PC-9 (cell line): ENCODE results near the gene CLDN9. TPM values are rescaled to one million over a fixed set of nuclear protein-coding genes. Genes with fewer than 3 reads are reported as not detected.

Experiments used
- BruUV-seq: library from RNA; stranded (reverse); fragments of 400-500 nt; replicated peaks from 2 replicates; lab custom pipeline; 2021; lab: Mats Ljungman, UMichigan
- CTCF ChIA-PET: fragments of 300-600 bp; sonication (Branson Sonifier 250); formaldehyde crosslinking; loops from one replicate; lab custom pipeline; 2022; ENCODE audit warnings: antibody characterized with exemption; lab: Charles Lee
- POLR2A ChIA-PET: fragments of 300-600 bp; sonication (Branson Sonifier 250); formaldehyde crosslinking; loops from one replicate; lab custom pipeline; 2022; ENCODE audit warnings: antibody characterized with exemption; ENCODE audit not compliant: unreplicated experiment; lab: Charles Lee
- DNase-seq, 2 experiments: peaks; one replicate each; pipeline versions ENCODE4 v3.0.0 to v3.0.0-alpha.2; 2015 to 2022; ENCODE audit warnings: mixed read lengths in 1 of 2
- H2AFZ ChIP-seq: fragments of 200-600 bp; sonication (generic); 2 replicates; pipeline ENCODE4 v1.8.1; 2017; ENCODE audit warnings: antibody characterized with exemption
- H3F3A ChIP-seq: fragments of 200-600 bp; sonication (generic); 2 replicates; pipeline ENCODE4 v1.8.1; 2017; ENCODE audit warnings: antibody characterized with exemption, mild to moderate bottlenecking, low read depth; ENCODE audit not compliant: insufficient read depth
- H3K27ac ChIP-seq: fragments of 200-600 bp; sonication (generic); 2 replicates; pipeline ENCODE4 v1.6.1; 2016; ENCODE audit warnings: mixed run types
- H3K27me3 ChIP-seq: fragments of 200-600 bp; sonication (generic); 2 replicates; pipeline ENCODE4 v1.6.1; 2016; ENCODE audit warnings: low read depth, mixed run types; ENCODE audit not compliant: insufficient read depth
- H3K36me3 ChIP-seq: fragments of 200-600 bp; sonication (generic); 2 replicates; pipeline ENCODE4 v1.6.1; 2016; ENCODE audit warnings: low read depth, mixed run types
- H3K4me1 ChIP-seq: fragments of 200-600 bp; sonication (generic); replicated peaks from 2 replicates; pipeline ENCODE4 v1.6.1; 2016; ENCODE audit warnings: mixed run types; ENCODE audit not compliant: insufficient read depth
- H3K4me2 ChIP-seq: fragments of 200-600 bp; sonication (generic); 2 replicates; pipeline ENCODE4 v1.6.1; 2017; ENCODE audit warnings: mixed run types
- H3K4me3 ChIP-seq: fragments of 200-600 bp; sonication (generic); 2 replicates; pipeline ENCODE4 v1.6.1; 2016; ENCODE audit warnings: mixed run types
- H3K79me2 ChIP-seq: fragments of 200-600 bp; sonication (generic); 2 replicates; pipeline ENCODE4 v1.6.1; 2017; ENCODE audit warnings: low read depth, mixed run types
- H3K9me2 ChIP-seq: fragments of 200-600 bp; sonication (generic); 2 replicates; pipeline ENCODE4 v1.8.1; 2017; ENCODE audit warnings: mild to moderate bottlenecking; ENCODE audit not compliant: insufficient read depth
- H3K9me3 ChIP-seq: fragments of 200-600 bp; sonication (generic); 2 replicates; pipeline ENCODE4 v1.8.1; 2016; ENCODE audit warnings: low read depth; ENCODE audit not compliant: insufficient read depth
- H4K20me1 ChIP-seq: fragments of 200-600 bp; sonication (generic); 2 replicates; pipeline ENCODE4 v1.8.1; 2017; ENCODE audit not compliant: insufficient read depth
- EZH2 ChIP-seq: fragments of 200-600 bp; sonication (generic); IDR thresholded peaks from 2 replicates; pipeline ENCODE4 v1.8.0; 2017; ENCODE audit warnings: antibody characterized with exemption, low read depth
- intact Hi-C: fragments of 100-400 bp; cut with micrococcal nuclease; formaldehyde crosslinking; loops from one replicate; pipeline ENCODE4 v1.10.0; 2022; ENCODE audit not compliant: unreplicated experiment
- total RNA-seq: library from RNA; stranded (reverse); gene quantifications from 2 replicates; pipeline ENCODE4 v1.2.3, GENCODE V29; 2021
- TF ChIP-seq, protein P1 (sequence below): fragments of 200-600 bp; sonication (generic); conservative IDR thresholded peaks from 2 replicates; pipeline ENCODE4 v1.6.1; 2017; ENCODE audit warnings: mixed run types, antibody characterized with exemption, mild to moderate bottlenecking, moderate library complexity

Gene CLDN9
- total RNA-seq, 1 experiment from 2014 or later = 16.4 TPM

DNA sequence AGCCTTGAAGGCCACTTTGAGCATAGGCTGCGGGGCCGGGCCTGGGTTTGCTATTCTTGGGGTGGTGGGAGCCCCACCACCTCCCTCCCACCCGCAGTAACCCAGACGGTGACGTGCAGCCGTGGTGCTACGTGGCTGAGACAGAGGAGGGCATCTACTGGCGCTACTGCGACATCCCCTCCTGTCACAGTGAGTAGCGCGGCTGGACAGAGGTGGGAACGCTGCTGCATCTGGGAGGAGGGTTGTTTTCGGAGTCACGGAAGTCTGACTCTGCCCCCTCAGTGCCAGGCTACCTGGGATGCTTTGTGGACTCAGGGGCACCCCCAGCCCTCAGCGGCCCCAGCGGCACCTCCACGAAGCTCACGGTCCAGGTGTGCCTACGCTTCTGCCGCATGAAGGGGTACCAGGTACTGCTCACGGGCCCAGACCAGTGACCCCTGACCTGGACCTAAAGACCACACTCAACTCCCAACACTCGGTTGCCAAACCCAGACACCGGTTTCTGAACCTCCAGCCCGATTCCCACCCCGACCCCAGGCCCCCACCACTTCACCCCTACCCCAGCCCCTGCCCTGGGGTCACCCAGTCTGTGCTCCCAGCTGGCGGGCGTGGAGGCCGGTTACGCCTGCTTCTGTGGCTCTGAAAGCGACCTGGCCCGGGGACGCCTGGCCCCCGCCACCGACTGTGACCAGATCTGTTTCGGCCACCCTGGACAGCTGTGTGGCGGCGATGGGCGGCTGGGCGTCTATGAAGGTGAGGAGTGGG, 46.5 kb upstream of the CLDN9 start:
- H3K27ac ChIP-seq = no peak overlapping the region

DNA sequence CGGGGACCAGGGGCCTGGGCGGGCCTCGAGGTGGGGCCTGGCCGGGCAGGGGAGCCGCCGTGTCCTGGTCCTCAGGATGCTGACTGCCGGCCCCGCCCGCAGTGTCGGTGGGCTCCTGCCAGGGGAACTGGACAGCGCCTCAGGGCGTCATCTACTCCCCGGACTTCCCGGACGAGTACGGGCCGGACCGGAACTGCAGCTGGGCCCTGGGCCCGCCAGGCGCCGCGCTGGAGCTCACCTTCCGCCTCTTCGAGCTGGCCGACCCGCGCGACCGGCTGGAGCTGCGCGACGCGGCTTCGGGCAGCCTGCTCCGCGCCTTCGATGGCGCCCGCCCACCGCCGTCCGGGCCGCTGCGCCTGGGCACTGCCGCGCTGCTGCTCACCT, 45.9 kb upstream of the CLDN9 start:
- H3K4me1 ChIP-seq = peaks cover 5% of the 10 kb centered on the region

More for the DNA sequence above, 46.5 kb upstream of the CLDN9 start:
- peaks cover 6% of the 10 kb centered on the region; the same call in 1 of the 2 replicates for H3K79me2 ChIP-seq
- H3K27me3 ChIP-seq = no peaks in the 10 kb centered on the region
- H3K4me1 ChIP-seq = peaks cover 5% of the 10 kb centered on the region
- TF ChIP-seq, protein P1, sequence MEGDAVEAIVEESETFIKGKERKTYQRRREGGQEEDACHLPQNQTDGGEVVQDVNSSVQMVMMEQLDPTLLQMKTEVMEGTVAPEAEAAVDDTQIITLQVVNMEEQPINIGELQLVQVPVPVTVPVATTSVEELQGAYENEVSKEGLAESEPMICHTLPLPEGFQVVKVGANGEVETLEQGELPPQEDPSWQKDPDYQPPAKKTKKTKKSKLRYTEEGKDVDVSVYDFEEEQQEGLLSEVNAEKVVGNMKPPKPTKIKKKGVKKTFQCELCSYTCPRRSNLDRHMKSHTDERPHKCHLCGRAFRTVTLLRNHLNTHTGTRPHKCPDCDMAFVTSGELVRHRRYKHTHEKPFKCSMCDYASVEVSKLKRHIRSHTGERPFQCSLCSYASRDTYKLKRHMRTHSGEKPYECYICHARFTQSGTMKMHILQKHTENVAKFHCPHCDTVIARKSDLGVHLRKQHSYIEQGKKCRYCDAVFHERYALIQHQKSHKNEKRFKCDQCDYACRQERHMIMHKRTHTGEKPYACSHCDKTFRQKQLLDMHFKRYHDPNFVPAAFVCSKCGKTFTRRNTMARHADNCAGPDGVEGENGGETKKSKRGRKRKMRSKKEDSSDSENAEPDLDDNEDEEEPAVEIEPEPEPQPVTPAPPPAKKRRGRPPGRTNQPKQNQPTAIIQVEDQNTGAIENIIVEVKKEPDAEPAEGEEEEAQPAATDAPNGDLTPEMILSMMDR = no peak
- TF ChIP-seq EZH2 = no peak
- DNase-seq = no peak
- H3F3A ChIP-seq = peaks cover 30% of the 10 kb centered on the region; the same call in 1 of the 2 replicates
- no peaks in the 10 kb centered on the region for H3K9me3 ChIP-seq
- intact Hi-C loops = loop anchor here (10.0 kb wide), 1 partner anchor 81 kb away; the partner anchor contains the start of gene FLYWCH2
- no peaks in the 10 kb centered on the region for H3K9me2 ChIP-seq
- no peak overlapping the region for H3K4me2 ChIP-seq
- ChIA-PET POLR2A (no interaction called here), CTCF (no interaction called here)
- BruUV-seq = no TSS peak
- no peak overlapping the region for H2AFZ ChIP-seq
- H4K20me1 ChIP-seq = no peaks in the 10 kb centered on the region
- H3K36me3 ChIP-seq = no peaks in the 10 kb centered on the region
- no peak overlapping the region for H3K4me3 ChIP-seq

DNA sequence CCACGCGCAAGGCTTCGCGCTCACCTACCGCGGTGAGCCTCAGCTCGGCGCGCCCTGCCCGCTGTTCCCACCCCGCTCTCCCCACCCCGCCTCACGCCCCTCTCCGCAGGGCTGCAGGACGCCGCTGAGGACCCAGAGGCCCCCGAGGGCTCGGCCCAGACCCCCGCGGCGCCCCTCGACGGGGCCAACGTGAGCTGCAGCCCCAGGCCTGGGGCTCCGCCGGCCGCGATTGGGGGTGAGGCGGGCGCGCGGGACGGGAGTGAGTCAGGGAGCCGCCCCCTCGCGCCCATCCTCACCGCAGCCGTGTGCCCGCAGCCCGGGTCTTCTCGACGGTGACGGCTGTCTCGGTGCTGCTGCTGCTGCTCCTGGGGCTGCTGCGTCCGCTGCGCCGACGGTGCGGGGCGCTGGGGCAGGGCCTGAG, 45.5 kb upstream of the CLDN9 start:
- Histone ChIP-seq H3K27me3 (no peaks in the 10 kb centered on the region), H3K4me3 (no peak overlapping the region), H4K20me1 (no peaks in the 10 kb centered on the region), H3K4me1 (peaks cover 5% of the 10 kb centered on the region), H3K9me2 (no peaks in the 10 kb centered on the region), H3F3A (peaks cover 31% of the 10 kb centered on the region; the same call in 1 of the 2 replicates), H3K4me2 (no peak overlapping the region), H3K79me2 (peaks cover 6% of the 10 kb centered on the region; the same call in 1 of the 2 replicates), H3K27ac (no peak overlapping the region), H2AFZ (no peak overlapping the region), H3K9me3 (no peaks in the 10 kb centered on the region), H3K36me3 (no peaks in the 10 kb centered on the region)
- intact Hi-C loops = loop anchor here (10.0 kb wide), 1 partner anchor 82 kb away; the partner anchor contains the start of gene FLYWCH2
- DNase-seq = no peak
- BruUV-seq = no TSS peak
- POLR2A ChIA-PET = no interaction called here
- TF ChIP-seq EZH2 = no peak
- TF ChIP-seq, protein P1 = no peak
- CTCF ChIA-PET = no interaction called here

More for the DNA sequence above, 45.9 kb upstream of the CLDN9 start:
- no peak overlapping the region for H3K27ac ChIP-seq
- intact Hi-C loops = loop anchor here (10.0 kb wide), 1 partner anchor 82 kb away; the partner anchor contains the start of gene FLYWCH2
- TF ChIP-seq EZH2 = no peak
- TF ChIP-seq, protein P1 = no peak
- H4K20me1 ChIP-seq = no peaks in the 10 kb centered on the region
- no peaks in the 10 kb centered on the region for H3K36me3 ChIP-seq
- DNase-seq = no peak
- CTCF ChIA-PET = no interaction called here
- peaks cover 6% of the 10 kb centered on the region; the same call in 1 of the 2 replicates for H3K79me2 ChIP-seq
- no peaks in the 10 kb centered on the region for H3K27me3 ChIP-seq
- POLR2A ChIA-PET = no interaction called here
- no peaks in the 10 kb centered on the region for H3K9me2 ChIP-seq
- no peak overlapping the region for H2AFZ ChIP-seq
- no peak overlapping the region for H3K4me2 ChIP-seq
- no peak overlapping the region for H3K4me3 ChIP-seq
- H3K9me3 ChIP-seq = no peaks in the 10 kb centered on the region
- BruUV-seq = no TSS peak
- H3F3A ChIP-seq = peaks cover 30% of the 10 kb centered on the region; the same call in 1 of the 2 replicates
